GM20000 (cell line): ENCODE measurements around the gene NHSL2.

Experiments used
- DNase-seq: peaks from one replicate; pipeline ENCODE4 v3.0.0; 2012; ENCODE audit warnings: low spot score
- TF ChIP-seq, protein P1 (sequence below): IDR thresholded peaks from 2 replicates; pipeline ENCODE4 v1.5.1; 2012; ENCODE audit warnings: mild to moderate bottlenecking, control low read depth; ENCODE audit errors: extremely low read depth, missing control alignments

Gene NHSL2

DNA sequence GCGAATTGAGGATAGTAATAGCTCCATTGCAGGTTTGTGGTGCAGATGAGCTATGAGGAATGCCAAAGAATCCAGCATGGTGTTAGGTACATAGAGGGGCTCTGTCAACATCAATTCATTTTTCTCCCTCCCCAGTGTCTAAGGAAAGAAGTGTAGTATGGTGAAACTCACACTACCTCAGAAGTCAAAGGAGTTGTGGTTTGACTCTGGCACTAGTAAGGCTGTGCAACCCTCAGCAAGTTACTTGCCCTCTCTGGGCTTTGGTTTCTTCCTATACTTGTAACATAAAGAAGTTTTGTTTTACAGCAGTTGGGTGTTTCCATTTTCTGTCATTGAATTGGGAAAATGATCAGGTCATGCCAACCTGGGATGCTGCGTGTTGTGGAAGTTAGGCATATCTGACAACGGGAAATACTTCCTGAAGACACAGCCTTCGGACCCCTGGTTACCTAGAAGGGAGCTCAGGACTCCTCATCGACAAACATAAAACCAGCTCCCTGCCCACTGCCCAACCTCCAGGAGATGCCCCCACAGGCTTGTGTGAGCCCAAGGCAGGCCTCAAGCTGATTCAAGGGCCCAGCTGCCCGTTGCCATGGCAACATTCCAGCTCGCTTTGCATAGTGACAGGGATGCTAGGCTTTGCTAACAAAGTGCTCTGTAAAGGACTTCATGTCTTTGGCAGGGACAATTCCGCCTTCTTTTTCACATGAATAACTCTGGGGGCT, 149.7 kb downstream of the NHSL2 start:
- no peak for DNase-seq
- TF ChIP-seq, protein P1, sequence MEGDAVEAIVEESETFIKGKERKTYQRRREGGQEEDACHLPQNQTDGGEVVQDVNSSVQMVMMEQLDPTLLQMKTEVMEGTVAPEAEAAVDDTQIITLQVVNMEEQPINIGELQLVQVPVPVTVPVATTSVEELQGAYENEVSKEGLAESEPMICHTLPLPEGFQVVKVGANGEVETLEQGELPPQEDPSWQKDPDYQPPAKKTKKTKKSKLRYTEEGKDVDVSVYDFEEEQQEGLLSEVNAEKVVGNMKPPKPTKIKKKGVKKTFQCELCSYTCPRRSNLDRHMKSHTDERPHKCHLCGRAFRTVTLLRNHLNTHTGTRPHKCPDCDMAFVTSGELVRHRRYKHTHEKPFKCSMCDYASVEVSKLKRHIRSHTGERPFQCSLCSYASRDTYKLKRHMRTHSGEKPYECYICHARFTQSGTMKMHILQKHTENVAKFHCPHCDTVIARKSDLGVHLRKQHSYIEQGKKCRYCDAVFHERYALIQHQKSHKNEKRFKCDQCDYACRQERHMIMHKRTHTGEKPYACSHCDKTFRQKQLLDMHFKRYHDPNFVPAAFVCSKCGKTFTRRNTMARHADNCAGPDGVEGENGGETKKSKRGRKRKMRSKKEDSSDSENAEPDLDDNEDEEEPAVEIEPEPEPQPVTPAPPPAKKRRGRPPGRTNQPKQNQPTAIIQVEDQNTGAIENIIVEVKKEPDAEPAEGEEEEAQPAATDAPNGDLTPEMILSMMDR: no peak

DNA sequence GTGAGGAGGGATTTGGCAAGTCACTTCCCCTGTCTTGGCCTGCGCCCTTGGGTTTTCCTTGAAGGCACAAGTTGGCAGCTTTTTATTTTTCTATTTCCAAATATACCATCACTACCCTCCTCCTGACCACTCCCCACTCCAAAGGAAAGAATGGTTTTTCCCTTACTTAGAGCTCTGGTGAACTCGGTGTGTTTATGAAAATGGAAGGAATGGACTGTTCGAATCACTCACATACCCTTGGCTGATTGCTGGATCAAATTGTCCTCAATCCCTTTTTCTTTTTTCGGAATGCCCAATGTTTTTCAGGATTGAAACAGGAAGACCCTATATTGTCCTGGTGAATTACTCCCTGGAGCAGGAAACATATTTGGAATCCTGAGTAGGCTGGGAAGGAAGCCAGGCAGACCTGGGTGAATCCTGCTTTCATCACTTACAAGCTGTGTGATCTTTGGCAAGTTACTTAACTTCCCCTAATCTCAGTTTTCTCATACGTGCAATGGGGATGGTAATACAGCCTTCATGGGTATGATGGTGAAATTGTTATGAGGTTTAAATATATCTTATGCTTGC, 150.4 kb downstream of the NHSL2 start:
- DNase-seq: no peak
- TF ChIP-seq, protein P1: no peak

DNA sequence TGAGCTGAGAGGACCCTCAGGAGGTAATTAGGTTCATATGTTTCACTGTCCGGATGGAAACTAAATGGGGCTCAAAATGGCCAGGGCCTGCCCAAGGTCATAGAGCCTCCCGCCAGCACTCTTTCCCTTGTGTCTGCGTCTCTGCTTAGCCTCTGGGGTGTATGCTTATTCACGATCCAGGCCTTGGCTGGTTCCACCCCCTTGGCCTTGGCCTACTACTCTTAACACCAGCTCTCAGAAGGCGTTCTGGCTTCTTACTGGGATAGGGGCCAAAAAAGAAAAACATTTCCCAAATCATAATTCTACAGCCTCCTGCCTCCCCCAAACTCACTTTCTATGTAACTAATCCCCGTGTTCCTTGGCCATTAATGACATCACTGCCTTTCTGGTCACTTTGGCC, 152.3 kb downstream of the NHSL2 start:
- TF ChIP-seq, protein P1: no peak
- no peak for DNase-seq

DNA sequence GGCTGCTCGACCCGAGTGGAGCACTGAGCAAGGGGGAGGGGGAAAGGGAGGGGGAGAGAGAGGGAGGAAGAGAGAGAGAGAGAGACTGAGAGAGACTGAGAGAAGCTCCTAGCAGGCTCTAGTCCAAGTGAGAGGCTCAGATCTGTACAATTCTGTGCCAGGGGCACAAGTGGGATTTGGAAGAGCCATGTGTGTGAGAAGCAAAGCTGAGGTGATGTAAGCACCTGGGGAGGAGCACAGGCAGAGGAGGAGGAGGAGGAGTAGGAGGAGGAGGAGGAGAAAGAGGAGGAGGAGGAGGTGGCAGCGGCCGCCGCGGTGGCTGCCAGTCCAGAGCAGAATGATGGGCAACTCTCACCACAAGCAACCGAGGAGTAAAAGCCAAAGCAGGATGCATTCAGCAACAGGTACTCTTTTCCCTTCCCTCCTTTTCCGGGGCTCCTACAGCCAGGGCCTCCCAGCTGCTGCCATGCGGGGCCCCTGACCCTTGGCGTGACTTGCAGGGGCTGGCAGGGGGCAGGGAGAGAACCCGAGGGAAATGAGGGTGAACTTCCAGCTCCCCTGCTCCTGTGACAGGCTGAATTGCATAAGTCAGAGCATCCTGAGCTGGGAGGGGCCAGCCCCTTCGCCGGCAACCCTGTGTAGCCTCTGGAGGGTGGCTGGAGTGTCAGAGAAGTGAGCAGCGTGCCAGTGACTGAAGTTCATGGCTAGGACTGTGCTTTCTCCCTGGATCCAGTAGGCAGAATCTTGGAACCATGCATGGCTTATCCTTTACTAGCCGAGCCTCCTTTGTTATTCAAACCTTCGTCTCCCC, 158.9 kb downstream of the NHSL2 start:
- no peak for DNase-seq
- TF ChIP-seq, protein P1: no peak

DNA sequence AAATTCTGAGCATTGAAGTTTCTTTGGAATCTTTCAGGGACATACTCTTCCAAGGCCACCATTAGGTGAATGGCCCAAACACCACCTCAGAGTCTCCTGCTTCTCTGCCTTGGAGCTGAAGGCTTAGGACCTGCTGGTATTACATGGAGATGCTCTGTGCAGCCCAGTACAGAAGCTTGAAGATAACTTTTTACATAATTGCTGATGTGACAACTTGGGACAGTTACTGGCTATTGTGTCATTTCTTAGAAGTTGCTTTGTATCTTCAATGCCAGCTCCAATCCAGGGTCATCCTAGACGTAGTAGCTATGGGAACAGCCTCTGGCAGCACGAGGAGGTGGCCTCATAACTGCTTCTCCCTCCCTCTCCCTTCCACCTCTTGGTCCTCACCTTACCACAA, 160.6 kb downstream of the NHSL2 start:
- DNase-seq: no peak
- TF ChIP-seq, protein P1: no peak

DNA sequence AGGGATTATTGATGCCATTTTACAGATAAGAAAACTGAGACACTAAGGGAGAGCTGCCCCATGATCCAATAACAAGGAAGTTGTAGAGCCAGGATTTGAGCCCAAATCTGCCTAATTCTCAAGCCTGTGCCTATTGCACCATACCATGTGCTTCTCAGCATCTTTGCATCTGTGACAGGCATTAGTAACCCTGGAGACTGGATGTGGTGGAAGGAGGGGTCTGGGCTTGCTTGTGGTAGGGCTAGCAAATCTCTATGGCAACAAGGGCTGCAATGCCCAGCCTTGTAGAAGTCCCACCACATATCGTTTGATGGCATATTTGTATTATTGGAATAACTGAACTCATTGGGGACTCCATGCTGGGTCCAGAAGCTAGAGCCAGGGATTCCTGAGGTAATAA, 163.0 kb downstream of the NHSL2 start:
- no peak for DNase-seq
- TF ChIP-seq, protein P1: no peak

DNA sequence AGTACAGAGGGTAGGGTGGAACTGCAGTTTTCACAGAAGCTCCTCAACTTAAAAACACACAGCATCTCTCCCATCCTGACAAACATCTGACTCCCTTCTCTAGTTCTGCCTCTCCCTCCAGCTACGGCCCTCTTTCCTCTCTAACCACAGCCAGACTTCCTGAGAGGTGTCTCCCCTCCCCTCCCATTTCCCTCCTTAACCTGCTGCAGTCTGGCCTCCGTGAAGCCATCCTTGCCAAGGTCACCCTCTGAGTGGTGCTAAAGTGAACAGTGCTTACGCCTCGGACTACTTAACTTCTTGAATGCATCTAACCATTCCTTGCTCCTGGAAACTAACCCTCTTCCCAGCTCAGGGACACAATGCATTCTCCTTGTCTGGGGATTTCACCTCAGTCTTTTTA, 167.8 kb downstream of the NHSL2 start:
- TF ChIP-seq, protein P1: no peak
- DNase-seq: no peak
